NCI-H2107 treated with DMSO at 0.1 percent for 48 hours (cell line): ENCODE results near the gene FLYWCH1.
"Not testable (repeated sequence)": the region's sequence is repeated elsewhere in the genome, so short reads cannot be mapped to it uniquely, and the experiment has no call there.

Experiments
- DNase-seq: peaks from one replicate; lab custom pipeline; 2025; ENCODE audit not compliant: unreplicated experiment; lab: John Stamatoyannopoulos, UW

Gene FLYWCH1

GRCh38 chr16:2899564-2900072, 12.1 kb upstream of the FLYWCH1 start:
- no peak for DNase-seq

GRCh38 chr16:2900526-2901075, 11.1 kb upstream of the FLYWCH1 start:
- no peak for DNase-seq

GRCh38 chr16:2902337-2903130, 9.2 kb upstream of the FLYWCH1 start:
- no peak for DNase-seq

GRCh38 chr16:2904100-2904921, 7.4 kb upstream of the FLYWCH1 start:
- DNase-seq, result peak; percentile 77

GRCh38 chr16:2904922-2905240, 6.8 kb upstream of the FLYWCH1 start:
- DNase-seq, result no peak

- peak; percentile 93 for DNase-seq
Measured at GRCh38 chr16:2905241-2905987, 6.3 kb upstream of the FLYWCH1 start.

- no peak for DNase-seq
Measured at GRCh38 chr16:2905988-2906387, 5.7 kb upstream of the FLYWCH1 start.

- DNase-seq, result not testable (repeated sequence)
Measured at GRCh38 chr16:2907084-2907753, 4.5 kb upstream of the FLYWCH1 start.

GRCh38 chr16:2910441-2910969, 1.2 kb upstream of the FLYWCH1 start:
- no peak for DNase-seq

GRCh38 chr16:2912330-2913199, 834 bp downstream of the FLYWCH1 start:
- DNase-seq, result peak; percentile 52

- DNase-seq, result no peak
Measured at GRCh38 chr16:2913603-2914002, 1.9 kb downstream of the FLYWCH1 start.

- no peak for DNase-seq
Measured at GRCh38 chr16:2914233-2914632, 2.5 kb downstream of the FLYWCH1 start.

GRCh38 chr16:2915196-2915929, 3.6 kb downstream of the FLYWCH1 start:
- no peak for DNase-seq

GRCh38 chr16:2919511-2920255, 8.0 kb downstream of the FLYWCH1 start:
- peak; percentile 38 for DNase-seq

- no peak for DNase-seq
Measured at GRCh38 chr16:2923481-2923880, 11.8 kb downstream of the FLYWCH1 start.

- no peak for DNase-seq
Measured at GRCh38 chr16:2924901-2925755, 13.4 kb downstream of the FLYWCH1 start.
